Measurements from ENCODE around the gene MRPL45.

The MRPL45 gene

GRCh38 chr17:38353668-38354067 lies 56.7 kb downstream of the MRPL45 start:
- H3K4me3 ChIP-seq (ENCODE audit: low read length) = no peak overlapping the region
- TF ChIP-seq, protein P1, sequence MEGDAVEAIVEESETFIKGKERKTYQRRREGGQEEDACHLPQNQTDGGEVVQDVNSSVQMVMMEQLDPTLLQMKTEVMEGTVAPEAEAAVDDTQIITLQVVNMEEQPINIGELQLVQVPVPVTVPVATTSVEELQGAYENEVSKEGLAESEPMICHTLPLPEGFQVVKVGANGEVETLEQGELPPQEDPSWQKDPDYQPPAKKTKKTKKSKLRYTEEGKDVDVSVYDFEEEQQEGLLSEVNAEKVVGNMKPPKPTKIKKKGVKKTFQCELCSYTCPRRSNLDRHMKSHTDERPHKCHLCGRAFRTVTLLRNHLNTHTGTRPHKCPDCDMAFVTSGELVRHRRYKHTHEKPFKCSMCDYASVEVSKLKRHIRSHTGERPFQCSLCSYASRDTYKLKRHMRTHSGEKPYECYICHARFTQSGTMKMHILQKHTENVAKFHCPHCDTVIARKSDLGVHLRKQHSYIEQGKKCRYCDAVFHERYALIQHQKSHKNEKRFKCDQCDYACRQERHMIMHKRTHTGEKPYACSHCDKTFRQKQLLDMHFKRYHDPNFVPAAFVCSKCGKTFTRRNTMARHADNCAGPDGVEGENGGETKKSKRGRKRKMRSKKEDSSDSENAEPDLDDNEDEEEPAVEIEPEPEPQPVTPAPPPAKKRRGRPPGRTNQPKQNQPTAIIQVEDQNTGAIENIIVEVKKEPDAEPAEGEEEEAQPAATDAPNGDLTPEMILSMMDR (conservative IDR thresholded peaks at IDR 0.05; ENCODE audit: low read depth, low read length) = no peak
- DNase-seq (ENCODE audit: low read depth) = no peak

- no peak for DNase-seq (ENCODE audit: low read depth)
- no peak overlapping the region for H3K4me3 ChIP-seq (ENCODE audit: low read length)
- TF ChIP-seq, protein P1 (conservative IDR thresholded peaks at IDR 0.05; ENCODE audit: low read depth, low read length) = no peak
Observed at GRCh38 chr17:38354466-38354865, 57.5 kb downstream of the MRPL45 start.

- H3K4me3 ChIP-seq (ENCODE audit: low read length) = no peak overlapping the region
- TF ChIP-seq, protein P1 (conservative IDR thresholded peaks at IDR 0.05; ENCODE audit: low read depth, low read length) = no peak
- DNase-seq (ENCODE audit: low read depth) = no peak
Observed at GRCh38 chr17:38355251-38355650, 58.3 kb downstream of the MRPL45 start.

- no peak overlapping the region for H3K4me3 ChIP-seq (ENCODE audit: low read length)
- TF ChIP-seq, protein P1 (conservative IDR thresholded peaks at IDR 0.05; ENCODE audit: low read depth, low read length) = no peak
- DNase-seq (ENCODE audit: low read depth) = no peak
Observed at GRCh38 chr17:38357486-38358123, 60.6 kb downstream of the MRPL45 start.

DNA sequence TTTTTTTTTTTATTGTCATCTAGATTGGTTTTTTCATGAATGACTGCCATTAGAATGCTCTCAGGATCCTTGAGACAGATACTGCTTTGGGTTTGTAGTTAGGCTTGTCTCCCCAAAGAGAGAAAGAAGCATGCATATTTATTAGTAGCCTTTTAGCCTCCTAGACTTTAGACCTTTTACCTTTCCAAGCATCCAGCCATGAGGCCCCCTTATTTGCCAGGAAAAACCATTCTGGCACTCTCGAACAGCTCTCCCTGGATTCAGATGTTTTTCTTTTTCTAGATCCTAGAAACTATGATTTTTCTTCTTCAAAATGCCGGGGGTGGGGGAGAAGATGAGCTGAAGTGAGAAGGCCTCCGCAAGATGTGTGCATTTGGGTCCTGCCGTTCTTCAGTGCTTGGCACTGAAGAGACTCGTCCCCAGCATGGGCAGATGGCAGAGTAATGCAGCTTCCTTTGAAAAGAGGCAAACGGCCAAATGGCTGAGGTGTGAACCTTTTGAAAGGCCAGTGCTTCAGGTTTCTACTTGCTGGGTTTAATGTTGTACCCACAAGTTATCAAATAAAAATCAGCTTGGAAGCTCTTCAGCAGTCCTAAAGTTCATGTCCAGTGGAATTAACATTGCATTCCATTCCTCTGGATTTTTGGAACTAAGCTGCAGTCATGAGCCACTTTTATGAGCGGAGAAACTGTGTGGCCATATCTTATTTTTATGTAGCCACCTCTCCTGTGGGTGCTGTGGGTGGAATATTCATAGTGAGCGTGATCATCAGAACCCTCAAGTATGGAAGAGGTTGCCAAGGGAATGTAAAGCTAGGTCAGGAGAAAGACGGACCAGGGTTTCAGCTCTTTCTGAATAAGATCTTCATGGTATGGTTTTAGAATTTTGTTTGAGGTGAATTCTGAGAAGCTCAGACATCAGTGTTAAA lies 61.9 kb downstream of the MRPL45 start:
- TF ChIP-seq, protein P1 (conservative IDR thresholded peaks at IDR 0.05; ENCODE audit: low read depth, low read length) = no peak
- DNase-seq (ENCODE audit: low read depth) = no peak
- H3K4me3 ChIP-seq (ENCODE audit: low read length) = no peak overlapping the region

DNA sequence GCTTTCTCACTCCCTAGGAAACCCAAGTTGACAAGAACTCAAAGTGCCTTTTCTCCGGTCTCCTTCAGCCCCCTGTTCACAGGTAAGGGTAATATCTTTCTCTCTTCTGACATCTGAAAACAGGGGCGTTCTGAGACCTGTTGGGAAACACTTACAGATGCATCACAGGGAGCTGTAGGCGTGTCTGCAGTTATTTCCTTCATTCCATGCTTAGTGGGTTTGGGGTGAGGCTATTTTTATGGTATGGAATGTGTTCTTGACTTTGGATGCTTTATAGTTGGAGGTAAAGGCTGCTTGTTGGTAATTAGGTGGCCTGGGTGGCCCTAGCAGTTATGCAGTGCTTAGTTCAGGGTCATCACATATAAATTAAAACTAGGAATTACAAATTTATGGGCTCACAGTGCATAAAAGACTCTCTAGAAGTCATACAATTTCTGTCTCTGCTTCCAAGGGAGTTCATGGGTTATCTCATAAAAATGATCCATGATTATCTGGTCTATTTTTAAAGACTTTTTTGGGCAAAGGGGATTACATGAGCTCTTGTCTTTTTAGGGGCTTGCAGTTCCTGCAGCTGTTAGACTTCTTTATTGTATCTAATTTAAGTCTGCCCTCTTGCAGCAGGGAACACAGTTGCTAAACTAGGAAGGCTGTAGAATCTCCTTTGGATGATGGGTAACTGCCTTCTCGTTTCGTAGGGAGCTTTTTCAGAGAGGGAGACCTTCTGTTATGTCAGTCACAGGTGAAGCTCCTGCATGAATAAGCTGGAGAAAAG lies 64.9 kb downstream of the MRPL45 start:
- no peak overlapping the region for H3K4me3 ChIP-seq (ENCODE audit: low read length)
- TF ChIP-seq, protein P1 (conservative IDR thresholded peaks at IDR 0.05; ENCODE audit: low read depth, low read length) = no peak
- no peak for DNase-seq (ENCODE audit: low read depth)

All from retinal pigment epithelial cell (primary cell).